Gastroesophageal sphincter (tissue), 4 donors: ENCODE results near the gene L3MBTL4. TPM values are rescaled to one million over a fixed set of nuclear protein-coding genes. Genes with fewer than 3 reads are reported as not detected.

Experiments used
- ATAC-seq: fragments of 150-250 bp; one replicate; pipeline ENCODE4 v1.9.1; 2016; ENCODE audit warnings: mild to moderate bottlenecking, moderate library complexity
- H3K27ac ChIP-seq, 4 donors: fragments of 200-600 bp; sonication (generic) in 3 of 4; 1 replicate in 3 of 4; 2 replicates in 1 of 4; pipeline ENCODE4 v1.5.1; 2016 to 2019
- H3K27me3 ChIP-seq: fragments of 200-600 bp; sonication (generic); one replicate; pipeline ENCODE4 v1.5.1; 2019
- H3K36me3 ChIP-seq, 2 donors: fragments of 200-600 bp; sonication (generic); one replicate each; pipeline ENCODE4 v1.5.1; 2019; ENCODE audit warnings: control low read depth in 1 of 2
- H3K4me1 ChIP-seq, 3 donors: fragments of 200-600 bp; sonication (generic); 1 replicate in 2 of 3; 2 replicates in 1 of 3; pipeline ENCODE4 v1.5.1; 2016 to 2019; ENCODE audit warnings: control low read depth in 2 of 3
- H3K4me3 ChIP-seq, 2 donors: fragments of 200-600 bp; sonication (generic); one replicate each; pipeline ENCODE4 v1.5.1; 2019; ENCODE audit warnings: mild to moderate bottlenecking in 1 of 2, moderate library complexity in 1 of 2
- H3K9me3 ChIP-seq, 3 donors: fragments of 200-600 bp; sonication (generic); one replicate each; pipeline ENCODE4 v1.5.1; 2017 to 2019; ENCODE audit warnings: control low read depth in 2 of 3
- EP300 ChIP-seq: sonication (generic); formaldehyde crosslinking; IDR thresholded peaks from one replicate; pipeline ENCODE4 v1.6.1; 2017; ENCODE audit warnings: antibody characterized with exemption, mild to moderate bottlenecking
- POLR2A ChIP-seq, 2 donors: fragments of 450-650 bp; IDR thresholded peaks; one replicate each; pipeline ENCODE4 v1.6.1; 2017; ENCODE audit warnings: antibody characterized with exemption in 2 of 2, mild to moderate bottlenecking in 2 of 2, moderate library complexity in 1 of 2
- POLR2AphosphoS5 ChIP-seq: sonication (generic); formaldehyde crosslinking; IDR thresholded peaks from one replicate; pipeline ENCODE4 v1.6.1; 2017; ENCODE audit warnings: antibody characterized with exemption
- WGBS, 2 donors: methylation state at CpG; one replicate each; pipeline ENCODE4 v1.1.5; 2018; ENCODE audit warnings: low coverage in 1 of 2; 5-methylcytosine and 5-hydroxymethylcytosine counted together
- total RNA-seq, 4 donors: library from RNA; depleted of rRNA; stranded (reverse); fragments of >200 nt; gene quantifications; one replicate each; pipeline ENCODE4 v1.1.0, GENCODE V29; 2016
- TF ChIP-seq, protein P1 (sequence below), 4 experiments: fragments of 200-600 bp in 2 of 4; fragments of 450-650 bp in 2 of 4; sonication (generic) in 1 of 4; IDR thresholded peaks; one replicate each; pipeline ENCODE4 v1.5.1; 2017 to 2019; ENCODE audit warnings: antibody characterized with exemption in 4 of 4, mild to moderate bottlenecking in 2 of 4, moderate library complexity in 2 of 4

Gene L3MBTL4
- total RNA-seq, 4 donors from 2014 or later: 0.46 to 8.1 (median 4.9) TPM

DNA sequence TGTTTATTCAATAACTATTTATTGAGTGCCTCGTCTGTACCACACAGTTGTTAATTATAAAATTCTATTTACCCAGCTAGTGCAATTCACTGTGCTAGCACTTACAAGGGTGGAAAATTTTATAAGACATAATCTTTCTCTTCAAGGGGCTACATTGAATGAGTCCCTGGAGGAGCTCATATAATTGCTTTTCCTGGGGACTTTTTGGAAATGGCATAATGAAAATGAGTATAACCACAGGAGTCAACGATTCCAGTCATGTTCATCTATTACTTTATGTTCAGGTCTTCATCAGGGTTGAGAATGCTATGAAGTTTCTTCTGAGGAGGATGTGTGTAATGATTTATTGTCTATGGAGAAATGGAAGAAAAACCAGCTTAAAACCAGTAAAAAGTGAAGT lies 466.5 kb downstream of the L3MBTL4 start:
- no peaks in the 10 kb centered on the region for H3K9me3 ChIP-seq
- no peak for ATAC-seq

DNA sequence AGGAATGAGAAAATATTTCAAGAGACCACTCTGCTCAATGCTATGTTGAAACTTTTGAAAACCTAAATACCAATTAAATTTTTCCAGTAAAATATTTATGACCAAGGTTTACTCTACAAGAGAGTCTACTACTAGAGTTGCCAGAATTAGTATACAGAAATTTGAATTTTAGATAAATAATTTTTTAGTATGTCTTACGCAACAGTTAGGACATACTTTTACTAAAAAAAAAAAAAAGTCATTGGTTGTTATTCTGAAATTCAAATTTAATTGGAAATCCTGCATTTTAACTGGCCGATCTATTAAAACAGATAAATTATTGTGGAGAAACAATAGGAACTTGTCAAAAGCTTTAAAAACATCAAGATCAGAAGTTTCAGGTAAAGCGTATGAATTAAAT lies 470.3 kb downstream of the L3MBTL4 start:
- no peaks in the 10 kb centered on the region for H3K9me3 ChIP-seq
- no peak for ATAC-seq
- 94 to 99% methylated on average over 3 of the region's 3 CpGs for WGBS, 2 donors
- H3K36me3 ChIP-seq: no peaks in the 10 kb centered on the region
- no peak overlapping the region for H3K27ac ChIP-seq
- H3K4me1 ChIP-seq: no peaks in the 10 kb centered on the region
- no peak overlapping the region for H3K4me3 ChIP-seq
- TF ChIP-seq POLR2AphosphoS5 (no peak), POLR2A (IDR thresholded peaks at IDR 0.05) (no peak), EP300 (no peak)
- TF ChIP-seq, protein P1, sequence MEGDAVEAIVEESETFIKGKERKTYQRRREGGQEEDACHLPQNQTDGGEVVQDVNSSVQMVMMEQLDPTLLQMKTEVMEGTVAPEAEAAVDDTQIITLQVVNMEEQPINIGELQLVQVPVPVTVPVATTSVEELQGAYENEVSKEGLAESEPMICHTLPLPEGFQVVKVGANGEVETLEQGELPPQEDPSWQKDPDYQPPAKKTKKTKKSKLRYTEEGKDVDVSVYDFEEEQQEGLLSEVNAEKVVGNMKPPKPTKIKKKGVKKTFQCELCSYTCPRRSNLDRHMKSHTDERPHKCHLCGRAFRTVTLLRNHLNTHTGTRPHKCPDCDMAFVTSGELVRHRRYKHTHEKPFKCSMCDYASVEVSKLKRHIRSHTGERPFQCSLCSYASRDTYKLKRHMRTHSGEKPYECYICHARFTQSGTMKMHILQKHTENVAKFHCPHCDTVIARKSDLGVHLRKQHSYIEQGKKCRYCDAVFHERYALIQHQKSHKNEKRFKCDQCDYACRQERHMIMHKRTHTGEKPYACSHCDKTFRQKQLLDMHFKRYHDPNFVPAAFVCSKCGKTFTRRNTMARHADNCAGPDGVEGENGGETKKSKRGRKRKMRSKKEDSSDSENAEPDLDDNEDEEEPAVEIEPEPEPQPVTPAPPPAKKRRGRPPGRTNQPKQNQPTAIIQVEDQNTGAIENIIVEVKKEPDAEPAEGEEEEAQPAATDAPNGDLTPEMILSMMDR (IDR thresholded peaks at IDR 0.05): no peak
- peaks cover 8% of the 10 kb centered on the region for H3K27me3 ChIP-seq

More for the DNA sequence above, 466.5 kb downstream of the L3MBTL4 start:
- Histone ChIP-seq H3K4me3 (no peak overlapping the region), H3K36me3 (no peaks in the 10 kb centered on the region), H3K27me3 (peaks cover 8% of the 10 kb centered on the region), H3K4me1 (no peaks in the 10 kb centered on the region), H3K27ac (no peak overlapping the region)
- TF ChIP-seq POLR2A (IDR thresholded peaks at IDR 0.05) (no peak), EP300 (no peak), POLR2AphosphoS5 (no peak)
- TF ChIP-seq, protein P1 (IDR thresholded peaks at IDR 0.05): no peak
- 54 to 70% methylated on average over 2 of the region's 2 CpGs for WGBS, 2 donors

DNA sequence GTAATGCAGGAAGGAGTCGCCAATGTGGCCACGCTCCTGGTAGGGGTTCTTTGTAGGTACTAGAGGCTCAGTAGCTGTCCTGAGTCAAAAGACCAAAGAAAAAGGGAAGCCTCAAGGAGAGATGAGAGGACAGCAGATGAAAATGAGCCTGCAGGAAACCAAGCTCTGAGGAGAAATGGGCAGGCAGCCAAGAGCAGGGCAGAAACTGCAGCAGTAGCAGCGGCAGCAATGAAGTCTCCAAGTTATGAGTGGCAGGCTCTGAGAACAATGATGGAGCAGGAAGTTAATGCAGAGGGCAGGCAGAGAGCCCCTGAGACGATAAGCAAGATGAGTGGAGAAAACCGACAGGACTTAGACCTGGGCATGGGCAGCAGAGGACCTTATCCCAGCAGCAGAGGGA lies 471.2 kb downstream of the L3MBTL4 start:
- Histone ChIP-seq H3K36me3 (no peaks in the 10 kb centered on the region), H3K9me3 (no peaks in the 10 kb centered on the region), H3K27ac (no peak overlapping the region), H3K4me3 (no peak overlapping the region), H3K4me1 (no peaks in the 10 kb centered on the region), H3K27me3 (peaks cover 8% of the 10 kb centered on the region)
- 22 to 55% methylated on average over 3 to 5 of the region's 5 CpGs for WGBS, 2 donors
- ATAC-seq: no peak
- no peak for TF ChIP-seq POLR2A (IDR thresholded peaks at IDR 0.05)
- no peak for TF ChIP-seq EP300
- TF ChIP-seq, protein P1 (IDR thresholded peaks at IDR 0.05): no peak
- TF ChIP-seq POLR2AphosphoS5: no peak

DNA sequence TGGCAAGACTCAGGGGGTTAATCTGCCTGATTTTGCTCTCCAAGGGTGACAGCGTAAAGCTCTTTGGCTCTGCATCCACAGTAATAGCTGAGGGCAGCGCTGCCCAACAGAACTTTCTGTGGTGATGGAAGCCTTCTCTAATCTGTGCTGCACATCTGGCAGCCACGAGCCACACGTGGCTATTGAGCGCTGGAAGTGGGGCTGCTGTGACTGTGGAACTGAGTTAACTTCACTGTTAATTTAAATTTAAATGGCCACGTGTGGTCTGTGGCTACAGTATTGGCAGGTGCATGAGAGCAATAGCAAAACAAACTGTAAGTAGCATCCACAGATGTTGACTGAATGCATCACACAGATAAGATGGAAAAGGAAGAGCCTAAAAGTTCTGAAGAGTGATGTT lies 472.1 kb downstream of the L3MBTL4 start:
- no peak overlapping the region for H3K4me3 ChIP-seq
- H3K27me3 ChIP-seq: peaks cover 8% of the 10 kb centered on the region
- H3K4me1 ChIP-seq: no peaks in the 10 kb centered on the region
- no peaks in the 10 kb centered on the region for H3K9me3 ChIP-seq
- no peaks in the 10 kb centered on the region for H3K36me3 ChIP-seq
- WGBS, 2 donors: 32 to 100% methylated on average over 2 to 4 of the region's 6 CpGs
- no peak for ATAC-seq
- H3K27ac ChIP-seq: no peak overlapping the region
- no peak for TF ChIP-seq EP300
- TF ChIP-seq POLR2AphosphoS5: no peak
- TF ChIP-seq POLR2A (IDR thresholded peaks at IDR 0.05): no peak
- TF ChIP-seq, protein P1 (IDR thresholded peaks at IDR 0.05): no peak

DNA sequence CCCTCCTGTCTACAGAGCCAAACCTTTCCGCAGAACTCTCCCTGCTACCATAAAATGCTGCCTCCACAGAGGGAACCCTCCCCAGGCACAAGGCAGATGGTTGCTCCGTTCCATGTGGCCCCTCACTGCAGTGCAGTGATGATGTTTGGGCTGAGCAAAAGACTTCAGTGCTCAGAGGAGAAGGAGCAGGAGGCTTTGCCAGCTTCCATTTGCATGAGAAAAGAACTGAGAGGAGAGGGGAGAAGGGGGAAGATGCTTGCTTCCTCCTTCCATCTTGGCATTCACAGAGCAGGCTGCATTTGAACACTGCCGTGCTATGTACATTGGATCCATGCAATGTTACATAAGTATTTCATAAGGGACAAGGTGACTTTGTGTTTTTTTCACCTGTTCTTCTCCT lies 472.8 kb downstream of the L3MBTL4 start:
- H3K27me3 ChIP-seq: peaks cover 8% of the 10 kb centered on the region
- 50 to 60% methylated on average over 2 to 3 of the region's 3 CpGs for WGBS, 2 donors
- no peak for TF ChIP-seq POLR2AphosphoS5
- no peak for TF ChIP-seq EP300
- TF ChIP-seq, protein P1 (IDR thresholded peaks at IDR 0.05): no peak
- TF ChIP-seq POLR2A (IDR thresholded peaks at IDR 0.05): no peak

More for the DNA sequence above, 472.8 kb downstream of the L3MBTL4 start:
- Histone ChIP-seq H3K4me1 (no peaks in the 10 kb centered on the region), H3K9me3 (no peaks in the 10 kb centered on the region), H3K27ac (no peak overlapping the region), H3K36me3 (no peaks in the 10 kb centered on the region), H3K4me3 (no peak overlapping the region)
- ATAC-seq: no peak
